Stomach (tissue), 4 donors: Measurements from ENCODE around the gene ACTR10.

Experiments used
- POLR2A ChIP-seq, 4 donors: fragments of 450-650 bp; IDR thresholded peaks; one replicate each; pipeline ENCODE4 v1.6.1; 2016; ENCODE audit warnings: antibody characterized with exemption in 4 of 4, control low read depth in 2 of 4, mild to moderate bottlenecking in 1 of 4, moderate library complexity in 1 of 4
- TF ChIP-seq, protein P1 (sequence below), 7 experiments: fragments of 450-650 bp in 4 of 7; fragments of 200-600 bp in 3 of 7; sonication (generic) in 3 of 7; IDR thresholded peaks; one replicate each; pipeline ENCODE4 v1.5.1; 2016 to 2019; ENCODE audit warnings: antibody characterized with exemption in 7 of 7, control low read depth in 2 of 7, mild to moderate bottlenecking in 1 of 7

DNA sequence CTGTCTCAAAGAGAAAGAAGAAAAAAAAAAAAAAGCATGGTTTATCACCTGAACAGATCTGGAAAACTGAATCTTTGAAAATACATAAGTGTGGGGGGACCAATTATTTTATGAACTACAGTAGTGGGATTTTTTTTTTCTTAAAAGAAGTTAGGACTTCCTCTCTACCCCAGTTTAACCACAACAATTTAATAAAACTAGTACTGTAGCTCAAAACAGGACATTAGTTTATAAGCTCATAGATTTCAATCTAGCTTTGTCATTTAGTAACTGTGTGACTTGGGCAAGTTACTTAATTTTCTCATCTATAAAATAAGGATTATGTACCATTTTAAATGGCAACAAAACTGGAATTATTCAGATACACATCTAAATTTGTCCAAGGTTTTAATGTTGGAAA, 74.9 kb downstream of the ACTR10 start:
- TF ChIP-seq POLR2A (IDR thresholded peaks at IDR 0.05): no peak
- TF ChIP-seq, protein P1, sequence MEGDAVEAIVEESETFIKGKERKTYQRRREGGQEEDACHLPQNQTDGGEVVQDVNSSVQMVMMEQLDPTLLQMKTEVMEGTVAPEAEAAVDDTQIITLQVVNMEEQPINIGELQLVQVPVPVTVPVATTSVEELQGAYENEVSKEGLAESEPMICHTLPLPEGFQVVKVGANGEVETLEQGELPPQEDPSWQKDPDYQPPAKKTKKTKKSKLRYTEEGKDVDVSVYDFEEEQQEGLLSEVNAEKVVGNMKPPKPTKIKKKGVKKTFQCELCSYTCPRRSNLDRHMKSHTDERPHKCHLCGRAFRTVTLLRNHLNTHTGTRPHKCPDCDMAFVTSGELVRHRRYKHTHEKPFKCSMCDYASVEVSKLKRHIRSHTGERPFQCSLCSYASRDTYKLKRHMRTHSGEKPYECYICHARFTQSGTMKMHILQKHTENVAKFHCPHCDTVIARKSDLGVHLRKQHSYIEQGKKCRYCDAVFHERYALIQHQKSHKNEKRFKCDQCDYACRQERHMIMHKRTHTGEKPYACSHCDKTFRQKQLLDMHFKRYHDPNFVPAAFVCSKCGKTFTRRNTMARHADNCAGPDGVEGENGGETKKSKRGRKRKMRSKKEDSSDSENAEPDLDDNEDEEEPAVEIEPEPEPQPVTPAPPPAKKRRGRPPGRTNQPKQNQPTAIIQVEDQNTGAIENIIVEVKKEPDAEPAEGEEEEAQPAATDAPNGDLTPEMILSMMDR (IDR thresholded peaks at IDR 0.05): no peak
